Suppressor macrophage treated with lipopolysaccharide for 4 hours (primary cell): Measurements from ENCODE around the gene SPDYE6.
A peak's percentile ranks its signal among the peaks of the same experiment; 100 is the strongest.
"Not testable (repeated sequence)": the region's sequence is repeated elsewhere in the genome, so short reads cannot be mapped to it uniquely, and the experiment has no call there.

Experiments used
- DNase-seq: peaks from one replicate; pipeline ENCODE4 v3.0.0-alpha.2; 2020

SPDYE6 gene

GRCh38 chr7:102317231-102318059 is 38.8 kb downstream of the SPDYE6 start:
- DNase-seq, result no peak

GRCh38 chr7:102313997-102314780 is 42.1 kb downstream of the SPDYE6 start:
- DNase-seq, result no peak

- no peak for DNase-seq
Observed at GRCh38 chr7:102312317-102312716, 43.9 kb downstream of the SPDYE6 start.

GRCh38 chr7:102310414-102310815 is 45.8 kb downstream of the SPDYE6 start:
- no peak for DNase-seq

GRCh38 chr7:102306916-102307677 is 49.1 kb downstream of the SPDYE6 start:
- peak; percentile 92 for DNase-seq

- DNase-seq, result no peak
Observed at GRCh38 chr7:102305414-102306268, 50.6 kb downstream of the SPDYE6 start.

- no peak for DNase-seq
Observed at GRCh38 chr7:102304668-102305067, 51.6 kb downstream of the SPDYE6 start.

GRCh38 chr7:102303669-102304422 is 52.4 kb downstream of the SPDYE6 start:
- no peak for DNase-seq

GRCh38 chr7:102302025-102302424 is 54.2 kb downstream of the SPDYE6 start:
- no peak for DNase-seq

GRCh38 chr7:102301367-102301766 is 54.9 kb downstream of the SPDYE6 start:
- DNase-seq, result not testable (repeated sequence)

- DNase-seq, result no peak
Observed at GRCh38 chr7:102300643-102301221, 55.5 kb downstream of the SPDYE6 start.

GRCh38 chr7:102297487-102298218 is 58.6 kb downstream of the SPDYE6 start:
- no peak for DNase-seq

- DNase-seq, result no peak
Observed at GRCh38 chr7:102296514-102296913, 59.7 kb downstream of the SPDYE6 start.

- no peak for DNase-seq
Observed at GRCh38 chr7:102296179-102296438, 60.1 kb downstream of the SPDYE6 start.
